Retinal pigment epithelial cell (primary cell): ENCODE data around the gene ATP5F1D.

Experiments used
- DNase-seq: peaks from one replicate; pipeline ENCODE4 v3.0.0-alpha.2; 2010; ENCODE audit warnings: low read depth
- H3K4me3 ChIP-seq: 2 replicates; pipeline ENCODE4 v1.5.1; 2011; ENCODE audit warnings: mild to moderate bottlenecking, low read length, control low read depth, moderate library complexity
- CTCF ChIP-seq: conservative IDR thresholded peaks from 2 replicates; pipeline ENCODE4 v1.5.1; 2011; ENCODE audit warnings: low read depth, low read length, control low read depth, inconsistent platforms

ATP5F1D gene

DNA sequence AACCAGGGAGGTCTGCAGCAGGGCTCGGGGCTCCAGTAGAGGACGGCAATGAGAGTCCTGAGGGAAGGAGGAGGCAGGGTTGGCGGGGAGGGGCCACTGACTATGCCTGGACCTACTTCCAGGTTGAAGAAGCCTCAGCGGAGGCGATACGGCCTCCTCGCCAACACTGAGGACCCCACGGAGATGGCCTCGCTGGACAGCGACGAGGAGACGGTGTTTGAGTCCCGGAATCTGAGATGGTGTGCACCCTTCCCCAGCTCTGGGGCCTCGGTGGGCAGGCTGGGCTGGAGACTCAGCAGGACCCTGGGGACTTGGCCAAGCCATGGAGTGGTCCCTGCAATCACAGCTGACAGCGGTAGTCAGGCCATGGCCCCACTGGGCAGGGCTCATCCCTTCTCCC lies 35.5 kb downstream of the ATP5F1D start:
- TF ChIP-seq CTCF = no peak
- no peak overlapping the region for H3K4me3 ChIP-seq
- no peak for DNase-seq

DNA sequence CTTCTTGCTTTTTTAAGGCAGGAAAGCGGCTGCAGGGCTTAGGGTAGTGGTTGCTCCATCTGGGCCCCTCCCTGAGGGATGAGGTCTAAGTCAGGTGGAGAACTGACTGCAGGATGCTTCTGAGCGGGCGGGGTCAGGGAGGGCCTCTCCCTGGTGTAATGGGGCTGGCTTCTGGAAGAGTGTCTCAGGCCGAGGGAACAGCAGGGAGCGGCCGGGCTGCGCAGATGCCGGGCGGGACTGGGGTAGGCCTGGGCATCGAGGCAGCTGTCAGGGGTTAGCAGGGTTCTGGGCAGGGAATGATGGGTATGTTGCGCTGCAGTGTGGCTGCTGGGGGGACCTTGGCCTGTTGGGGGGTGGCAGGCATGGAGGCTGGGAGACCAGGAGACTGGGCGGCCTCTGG lies 36.5 kb downstream of the ATP5F1D start:
- H3K4me3 ChIP-seq = no peak overlapping the region
- no peak for DNase-seq
- TF ChIP-seq CTCF = no peak

DNA sequence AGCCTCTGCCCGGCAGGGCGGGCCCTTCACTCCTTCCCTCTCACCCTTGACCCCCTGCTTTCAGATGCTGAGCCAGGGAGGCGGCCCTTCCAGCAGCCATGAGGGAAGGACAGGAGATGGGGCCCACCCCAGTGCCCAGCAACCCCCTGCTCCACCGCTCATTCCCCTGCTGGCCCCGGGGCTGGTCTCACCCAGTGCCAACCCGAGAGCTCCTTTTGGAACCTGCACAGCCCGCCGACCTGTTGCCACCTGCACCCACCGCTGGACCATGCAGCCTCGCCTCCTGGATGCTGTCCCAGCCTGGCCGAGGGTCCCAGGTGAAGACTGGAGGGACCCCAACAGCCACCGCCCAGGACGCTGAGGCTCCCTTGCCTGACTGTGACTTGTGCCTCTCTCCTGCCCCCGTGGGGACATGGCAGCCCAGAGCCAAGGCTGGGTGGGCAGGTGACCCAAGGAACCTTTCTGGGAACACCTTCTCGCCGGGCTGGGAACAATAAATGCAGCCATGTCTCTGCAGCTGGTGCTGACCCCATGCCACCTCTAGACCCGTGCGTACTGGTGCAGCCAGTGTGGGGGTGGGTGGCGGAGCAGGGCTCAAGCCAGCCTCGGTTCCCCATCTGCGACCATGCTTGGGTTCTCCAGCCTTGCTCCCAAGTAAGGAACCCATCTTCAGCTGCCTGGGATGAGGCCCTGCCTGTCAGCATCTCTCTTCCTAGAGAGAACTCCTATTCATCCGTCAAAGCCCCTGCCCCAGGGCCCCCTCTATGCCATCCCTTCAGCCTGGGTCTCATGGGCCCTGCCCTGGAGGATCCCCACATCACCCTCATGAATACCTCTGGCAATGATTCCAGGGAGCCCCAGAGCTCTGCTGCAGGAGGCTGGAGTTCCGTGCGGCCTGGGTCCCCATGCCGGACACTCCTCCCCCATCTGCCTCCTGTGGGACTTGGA lies 37.4 kb downstream of the ATP5F1D start:
- no peak for TF ChIP-seq CTCF
- H3K4me3 ChIP-seq = no peak overlapping the region
- no peak for DNase-seq

GRCh38 chr19:1279782-1280341 lies 38.3 kb downstream of the ATP5F1D start:
- H3K4me3 ChIP-seq = no peak overlapping the region
- peak; percentile 95 for TF ChIP-seq CTCF
- DNase-seq = no peak

DNA sequence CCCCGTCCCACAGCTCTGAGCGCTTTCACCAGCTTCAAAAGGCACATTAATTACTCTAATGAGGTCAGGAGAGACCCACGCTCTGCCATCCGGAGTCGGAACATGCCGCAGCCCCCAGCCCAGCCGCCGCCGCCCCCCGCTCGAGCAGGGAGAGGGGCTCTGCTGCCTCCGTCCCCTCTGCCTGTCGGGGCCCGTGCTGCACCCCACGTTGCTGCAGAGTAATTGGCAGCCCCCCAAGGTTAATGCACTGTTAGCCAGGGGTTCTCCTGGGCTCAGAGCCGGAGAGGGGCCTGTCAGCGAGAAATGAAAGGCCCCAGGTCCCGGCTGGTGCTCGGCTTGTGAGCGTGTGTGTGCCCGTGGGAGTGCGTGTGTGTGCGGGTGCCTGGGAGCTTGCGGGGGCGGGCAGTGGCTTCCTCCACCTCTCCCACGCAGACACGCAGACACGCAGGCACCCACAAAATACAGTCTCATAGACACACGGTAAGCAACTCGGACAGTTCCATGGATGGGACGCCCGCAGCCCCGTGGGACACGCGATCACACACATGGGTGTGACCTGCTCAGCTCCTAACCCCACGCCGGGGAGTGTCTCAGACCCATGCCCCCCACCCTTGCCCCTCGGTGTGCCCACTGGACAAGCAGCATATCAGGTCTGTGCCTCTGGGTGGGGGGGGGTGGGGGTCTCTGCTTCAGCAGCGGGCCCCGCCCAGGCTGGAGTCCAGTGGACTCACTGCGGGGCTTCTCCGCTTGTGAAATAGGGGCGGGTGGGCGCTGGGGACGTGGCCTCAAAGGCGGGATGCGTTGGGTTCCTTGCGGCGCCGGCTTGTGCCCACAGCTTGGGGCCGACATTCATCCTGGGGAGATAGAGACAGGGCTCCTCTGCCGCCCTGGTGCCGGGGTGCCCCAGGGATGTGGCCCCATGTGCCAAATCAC lies 39.4 kb downstream of the ATP5F1D start:
- no peak for DNase-seq
- TF ChIP-seq CTCF = no peak
- H3K4me3 ChIP-seq = no peak overlapping the region

DNA sequence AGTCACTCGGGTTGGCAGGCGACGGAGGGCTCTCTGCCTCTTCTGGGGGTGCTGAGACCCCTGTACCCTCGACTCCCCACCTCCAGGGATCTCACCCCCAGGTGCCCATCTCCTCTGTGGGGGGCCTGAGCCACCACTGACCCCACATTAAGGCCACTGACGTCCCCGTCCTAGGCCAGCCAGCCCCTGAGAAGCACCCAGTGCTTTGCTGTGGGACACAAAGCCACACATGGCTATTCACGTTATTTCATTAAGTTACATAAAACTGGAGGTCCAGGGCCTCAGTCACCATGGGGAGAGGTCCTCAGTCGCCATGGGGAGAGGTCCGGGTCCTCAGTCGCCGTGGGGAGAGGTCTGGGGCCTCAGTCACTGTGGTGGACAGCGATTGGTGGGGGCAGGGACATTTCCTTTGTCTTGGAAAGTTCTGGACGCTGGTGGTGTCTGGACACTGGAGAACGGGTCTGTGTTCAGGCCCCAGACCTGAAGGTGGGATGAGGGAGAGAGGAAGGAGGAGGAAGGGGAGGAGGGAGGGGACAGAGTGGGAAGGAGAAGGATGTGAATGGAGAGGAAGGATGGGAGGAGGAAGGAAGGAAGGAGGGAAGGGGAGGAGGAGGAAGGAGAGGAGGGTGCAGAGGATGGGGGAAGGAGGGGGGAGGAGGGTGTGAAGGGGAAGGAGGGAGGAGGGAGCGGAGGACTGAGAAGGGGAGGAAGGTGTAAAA lies 40.2 kb downstream of the ATP5F1D start:
- no peak for TF ChIP-seq CTCF
- no peak overlapping the region for H3K4me3 ChIP-seq

More for the DNA sequence above, 40.2 kb downstream of the ATP5F1D start:
- no peak for DNase-seq
